ENCODE measurements around the gene PUS1. TPM values are rescaled to one million over a fixed set of nuclear protein-coding genes. Genes with fewer than 3 reads are reported as not detected.
"Not testable (repeated sequence)": the region's sequence is repeated elsewhere in the genome, so short reads cannot be mapped to it uniquely, and the experiment has no call there.

PUS1 gene
- total RNA-seq, 2 donors from 2014 or later = 12.5 to 16.1 TPM

GRCh38 chr12:131984334-131984733 is 55.3 kb downstream of the PUS1 start:
- intact Hi-C loops (cut with DNase I) = no loop called here
- DNase-seq (ENCODE audit: low spot score) = no peak

- intact Hi-C loops (cut with DNase I); DNase-seq (ENCODE audit: low spot score): not testable (repeated sequence)
These were observed 56.4 kb downstream of the PUS1 start for GRCh38 chr12:131985510-131985875.

GRCh38 chr12:131986361-131986760 is 57.3 kb downstream of the PUS1 start:
- intact Hi-C loops (cut with DNase I) = no loop called here
- DNase-seq (ENCODE audit: low spot score) = no peak

GRCh38 chr12:131986910-131987309 is 57.8 kb downstream of the PUS1 start:
- intact Hi-C loops (cut with DNase I) = no loop called here
- DNase-seq (ENCODE audit: low spot score) = no peak

- intact Hi-C loops (cut with DNase I) = no loop called here
- DNase-seq (ENCODE audit: low spot score) = no peak
These were observed 58.5 kb downstream of the PUS1 start for GRCh38 chr12:131987552-131987951.

- DNase-seq (ENCODE audit: low spot score) = no peak
- intact Hi-C loops (cut with DNase I) = no loop called here
These were observed 59.1 kb downstream of the PUS1 start for GRCh38 chr12:131988054-131988796.

GRCh38 chr12:131989021-131989420 is 59.9 kb downstream of the PUS1 start:
- intact Hi-C loops (cut with DNase I) = no loop called here
- DNase-seq (ENCODE audit: low spot score) = no peak

- DNase-seq (ENCODE audit: low spot score) = no peak
- intact Hi-C loops (cut with DNase I) = no loop called here
These were observed 61.2 kb downstream of the PUS1 start for GRCh38 chr12:131990066-131990979.

GRCh38 chr12:131990980-131991305 is 61.9 kb downstream of the PUS1 start:
- DNase-seq (ENCODE audit: low spot score) = no peak
- intact Hi-C loops (cut with DNase I) = no loop called here

- intact Hi-C loops (cut with DNase I) = no loop called here
- DNase-seq (ENCODE audit: low spot score) = no peak
These were observed 62.8 kb downstream of the PUS1 start for GRCh38 chr12:131991816-131992430.

GRCh38 chr12:131994589-131994988 is 65.5 kb downstream of the PUS1 start:
- intact Hi-C loops (cut with DNase I) = loop anchor here in 1 of 2 donors (2.0 kb wide), 1 partner anchor 16 kb away; no protein-coding TSS in a partner anchor
- DNase-seq (ENCODE audit: low spot score) = no peak

Other genes with a start within 250 kb of the PUS1 start
- gene SFSWAP, start 218.2 kb upstream of the PUS1 start, total RNA-seq = 10 to 100 TPM; 27.3 to 29.2 TPM
- 1 to 10 TPM; 4.3 to 5.8 TPM for gene MMP17, start 100.9 kb upstream of the PUS1 start, total RNA-seq
- 10 to 100 TPM; 23.0 to 23.8 TPM for gene ULK1, start 34.7 kb upstream of the PUS1 start, total RNA-seq
- gene EP400, start 20.7 kb downstream of the PUS1 start, total RNA-seq = 10 to 100 TPM; 32.6 to 35.2 TPM
- gene DDX51, start 215.0 kb downstream of the PUS1 start, total RNA-seq = 10 to 100 TPM in 1 of 2 donors, 1 to 10 TPM in 1; 9.7 to 10.2 TPM
- 10 to 100 TPM; 11.2 to 13.6 TPM for gene NOC4L, start 215.2 kb downstream of the PUS1 start, total RNA-seq